ENCODE data around the gene LRRC74B.
"Not testable (repeated sequence)": the region's sequence is repeated elsewhere in the genome, so short reads cannot be mapped to it uniquely, and the experiment has no call there.

Gene LRRC74B

GRCh38 chr22:21031545-21032036 lies 14.2 kb upstream of the LRRC74B start:
- DNase-seq (ENCODE audit: low read depth, low spot score), result no peak

- DNase-seq (ENCODE audit: low read depth, low spot score), result no peak
Observed at GRCh38 chr22:21032037-21032867, 13.5 kb upstream of the LRRC74B start, which contains the start of gene SLC7A4. Gene SLC7A4, minus strand, starts transcription at chr22:21032561. Its CDS starts 749 bp downstream, at chr22:21031812.

GRCh38 chr22:21032868-21033688 lies 12.7 kb upstream of the LRRC74B start:
- DNase-seq (ENCODE audit: low read depth, low spot score), result no peak

GRCh38 chr22:21033895-21034294 lies 11.9 kb upstream of the LRRC74B start:
- no peak for DNase-seq (ENCODE audit: low read depth, low spot score)

GRCh38 chr22:21034989-21035388 lies 10.8 kb upstream of the LRRC74B start:
- no peak for DNase-seq (ENCODE audit: low read depth, low spot score)

GRCh38 chr22:21038405-21038804 lies 7.3 kb upstream of the LRRC74B start:
- DNase-seq (ENCODE audit: low read depth, low spot score), result no peak

- DNase-seq (ENCODE audit: low read depth, low spot score), result not testable (repeated sequence)
Observed at GRCh38 chr22:21039158-21039557, 6.6 kb upstream of the LRRC74B start.

GRCh38 chr22:21041937-21042336 lies 3.8 kb upstream of the LRRC74B start:
- no peak for DNase-seq (ENCODE audit: low read depth, low spot score)

- DNase-seq (ENCODE audit: low read depth, low spot score), result no peak
Observed at GRCh38 chr22:21042978-21043859, 2.5 kb upstream of the LRRC74B start.

GRCh38 chr22:21043860-21044535 lies 1.7 kb upstream of the LRRC74B start:
- no peak for DNase-seq (ENCODE audit: low read depth, low spot score)

- no peak for DNase-seq (ENCODE audit: low read depth, low spot score)
Observed at GRCh38 chr22:21044931-21045584, 688 bp upstream of the LRRC74B start.

- DNase-seq (ENCODE audit: low read depth, low spot score), result no peak
Observed at GRCh38 chr22:21047035-21047661, 1.4 kb downstream of the LRRC74B start.

- no peak for DNase-seq (ENCODE audit: low read depth, low spot score)
Observed at GRCh38 chr22:21047730-21048129, 2.0 kb downstream of the LRRC74B start.

GRCh38 chr22:21048448-21048847 lies 2.7 kb downstream of the LRRC74B start:
- not testable (repeated sequence) for DNase-seq (ENCODE audit: low read depth, low spot score)

- DNase-seq (ENCODE audit: low read depth, low spot score), result not testable (repeated sequence)
Observed at GRCh38 chr22:21048965-21049364, 3.2 kb downstream of the LRRC74B start.

- DNase-seq (ENCODE audit: low read depth, low spot score), result no peak
Observed at GRCh38 chr22:21051145-21051830, 5.5 kb downstream of the LRRC74B start.

- DNase-seq (ENCODE audit: low read depth, low spot score), result no peak
Observed at GRCh38 chr22:21051831-21052400, 6.2 kb downstream of the LRRC74B start.

- DNase-seq (ENCODE audit: low read depth, low spot score), result no peak
Observed at GRCh38 chr22:21052715-21053459, 7.1 kb downstream of the LRRC74B start.

Measured in iPS DF 19.7 (cell line).